Calu3 (cell line): ENCODE data around the gene GNG4. TPM values are rescaled to one million over a fixed set of nuclear protein-coding genes. Genes with fewer than 3 reads are reported as not detected.

ENCODE experiments used
- total RNA-seq: library from RNA; stranded (reverse); gene quantifications from 2 replicates; pipeline ENCODE4 v1.2.3, GENCODE V29; 2022

Gene GNG4
- total RNA-seq, 1 experiment from 2014 or later = 18.4 TPM

Other genes with a start within 250 kb of the GNG4 start
- 28.9 and 35.3 TPM in 2 replicates for gene B3GALNT2, start 145.3 kb downstream of the GNG4 start, total RNA-seq
- 11.1 and 11.9 TPM in 2 replicates for gene LYST, start 217.1 kb upstream of the GNG4 start, total RNA-seq